ENCODE results near the gene CACUL1. TPM values are rescaled to one million over a fixed set of nuclear protein-coding genes. Genes with fewer than 3 reads are reported as not detected.

CACUL1 gene
- total RNA-seq, 2 experiments from 2014 or later = 20.1 to 24.4 TPM

GRCh38 chr10:118767297-118768040, 12.7 kb upstream of the CACUL1 start:
- DNase-seq (no peak), ATAC-seq (no peak)
- H3K36me3 Mint-ChIP-seq (ENCODE audit: low read depth) = no peaks in the 10 kb centered on the region
- no peak overlapping the region for H3K27ac Mint-ChIP-seq
- H3K27me3 Mint-ChIP-seq = no peaks in the 10 kb centered on the region
- H3K4me3 Mint-ChIP-seq = no peak overlapping the region
- H3K9me3 Mint-ChIP-seq (ENCODE audit: low read depth) = no peaks in the 10 kb centered on the region
- POLR2A ChIA-PET = no interaction called here
- CTCF ChIA-PET = interaction anchor here (0.9 kb wide), 1 partner anchor 134 kb away, joined by 3 read pairs; no protein-coding TSS in a partner anchor
- H3K4me1 Mint-ChIP-seq = no peaks in the 10 kb centered on the region
- intact Hi-C loops (cut with DNase I, micrococcal nuclease) = no loop called here

GRCh38 chr10:118764195-118764594, 9.4 kb upstream of the CACUL1 start:
- ChIA-PET CTCF (interaction anchor here (0.6 kb wide), 1 partner anchor 294 kb away, joined by 4 read pairs; no protein-coding TSS in a partner anchor), POLR2A (no interaction called here)
- H3K4me1 Mint-ChIP-seq = no peaks in the 10 kb centered on the region
- intact Hi-C loops (cut with DNase I, micrococcal nuclease) = no loop called here
- H3K9me3 Mint-ChIP-seq (ENCODE audit: low read depth) = no peaks in the 10 kb centered on the region
- no peaks in the 10 kb centered on the region for H3K36me3 Mint-ChIP-seq (ENCODE audit: low read depth)
- H3K4me3 Mint-ChIP-seq = no peak overlapping the region
- no peaks in the 10 kb centered on the region for H3K27me3 Mint-ChIP-seq
- H3K27ac Mint-ChIP-seq = no peak overlapping the region
- ATAC-seq (no peak), DNase-seq (no peak)

- no peak for ATAC-seq
- no peak for DNase-seq
- POLR2A ChIA-PET = no interaction called here
- no peak overlapping the region for H3K4me3 Mint-ChIP-seq
- no peaks in the 10 kb centered on the region for H3K4me1 Mint-ChIP-seq
- no peaks in the 10 kb centered on the region for H3K27me3 Mint-ChIP-seq
- intact Hi-C loops (cut with DNase I, micrococcal nuclease) = no loop called here
- H3K9me3 Mint-ChIP-seq (ENCODE audit: low read depth) = no peaks in the 10 kb centered on the region
- CTCF ChIA-PET = no interaction called here
- H3K36me3 Mint-ChIP-seq (ENCODE audit: low read depth) = no peaks in the 10 kb centered on the region
- H3K27ac Mint-ChIP-seq = no peak overlapping the region
Observed at GRCh38 chr10:118763202-118763988, 8.6 kb upstream of the CACUL1 start.

- H3K9me3 Mint-ChIP-seq (ENCODE audit: low read depth) = no peaks in the 10 kb centered on the region
- H3K27me3 Mint-ChIP-seq = no peaks in the 10 kb centered on the region
- intact Hi-C loops (cut with DNase I, micrococcal nuclease) = no loop called here
- no peak overlapping the region for H3K27ac Mint-ChIP-seq
- ChIA-PET POLR2A (interaction anchor here (0.7 kb wide), 1 partner anchor 193 kb away, joined by 3 read pairs; no protein-coding TSS in a partner anchor), CTCF (no interaction called here)
- H3K4me1 Mint-ChIP-seq = peaks cover 9% of the 10 kb centered on the region
- no peak overlapping the region for H3K4me3 Mint-ChIP-seq
- ATAC-seq (no peak), DNase-seq (no peak)
- no peaks in the 10 kb centered on the region for H3K36me3 Mint-ChIP-seq (ENCODE audit: low read depth)
Observed at GRCh38 chr10:118760265-118760664, 5.5 kb upstream of the CACUL1 start.

GRCh38 chr10:118758449-118758848, 3.7 kb upstream of the CACUL1 start:
- POLR2A ChIA-PET = no interaction called here
- peaks cover 3% of the 10 kb centered on the region for H3K36me3 Mint-ChIP-seq (ENCODE audit: low read depth)
- intact Hi-C loops (cut with DNase I, micrococcal nuclease) = loop anchor here (5.0 to 10.0 kb wide), 3 partner anchors 416 to 894 kb away; partner anchors contain the start of genes BAG3 (in 1 of the 2) and FAM204A (in 1 of the 2)

GRCh38 chr10:118754229-118754555, 578 bp downstream of the CACUL1 start:
- H3K27me3 Mint-ChIP-seq = no peaks in the 10 kb centered on the region
- H3K4me1 Mint-ChIP-seq = peaks cover 36% of the 10 kb centered on the region
- H3K4me3 Mint-ChIP-seq = peak overlapping the region; percentile 91
- peak overlapping the region; percentile 83 for H3K27ac Mint-ChIP-seq
- no peaks in the 10 kb centered on the region for H3K9me3 Mint-ChIP-seq (ENCODE audit: low read depth)
- POLR2A ChIA-PET = interaction anchor here (1.1 to 1.6 kb wide), 3 partner anchors 9 to 21 kb away, joined by 3 to 7 read pairs (median 4); no protein-coding TSS in a partner anchor
- CTCF ChIA-PET = interaction anchor here (0.9 to 3.6 kb wide), 6 partner anchors 14 to 55 kb away, joined by 3 to 14 read pairs (median 4); no protein-coding TSS in a partner anchor
- H3K36me3 Mint-ChIP-seq (ENCODE audit: low read depth) = peaks cover 8% of the 10 kb centered on the region
- DNase-seq (peak; percentile 67), ATAC-seq (peak; percentile 3)
- intact Hi-C loops (cut with DNase I, micrococcal nuclease) = loop anchor here (1.0 to 10.0 kb wide), 8 partner anchors 21 to 1138 kb away; partner anchors contain the start of genes MCMBP (in 1 of the 2), RAB11FIP2 (in 1 of the 2) and SEC23IP (in 1 of the 2)

More at GRCh38 chr10:118758449-118758848, 3.7 kb upstream of the CACUL1 start:
- Mint-ChIP-seq H3K27me3 (no peaks in the 10 kb centered on the region), H3K4me3 (no peak overlapping the region), H3K27ac (no peak overlapping the region), H3K4me1 (peaks cover 12% of the 10 kb centered on the region), H3K9me3 (ENCODE audit: low read depth) (no peaks in the 10 kb centered on the region)
- DNase-seq (no peak), ATAC-seq (no peak)
- CTCF ChIA-PET = interaction anchor here (0.9 kb wide), 1 partner anchor 69 kb away, joined by 3 read pairs; no protein-coding TSS in a partner anchor

GRCh38 chr10:118753331-118754228, 1.2 kb downstream of the CACUL1 start:
- ChIA-PET POLR2A (interaction anchor here (1.5 to 1.6 kb wide), 2 partner anchors 8 to 15 kb away, joined by 4 to 7 read pairs; no protein-coding TSS in a partner anchor), CTCF (interaction anchor here (1.2 to 3.6 kb wide), 6 partner anchors 13 to 97 kb away, joined by 3 to 14 read pairs (median 4); no protein-coding TSS in a partner anchor)
- Mint-ChIP-seq H3K27me3 (no peaks in the 10 kb centered on the region), H3K36me3 (ENCODE audit: low read depth) (peaks cover 11% of the 10 kb centered on the region), H3K27ac (peak overlapping the region; percentile 83), H3K4me1 (peaks cover 39% of the 10 kb centered on the region), H3K4me3 (peak overlapping the region; percentile 91), H3K9me3 (ENCODE audit: low read depth) (no peaks in the 10 kb centered on the region)
- intact Hi-C loops (cut with DNase I, micrococcal nuclease) = loop anchor here (1.0 to 10.0 kb wide), 8 partner anchors 20 to 1139 kb away; partner anchors contain the start of genes MCMBP (in 1 of the 2), RAB11FIP2 (in 1 of the 2) and SEC23IP (in 1 of the 2)
- no peak for ATAC-seq
- DNase-seq = no peak

- peak overlapping the region; percentile 91 for H3K4me3 Mint-ChIP-seq
Observed at GRCh38 chr10:118752409-118752808, 2.4 kb downstream of the CACUL1 start.

GRCh38 chr10:118751265-118751664, 3.5 kb downstream of the CACUL1 start:
- DNase-seq = no peak
- Mint-ChIP-seq H3K36me3 (ENCODE audit: low read depth) (peaks cover 24% of the 10 kb centered on the region), H3K4me1 (peaks cover 52% of the 10 kb centered on the region), H3K4me3 (no peak overlapping the region), H3K27ac (no peak overlapping the region), H3K9me3 (ENCODE audit: low read depth) (no peaks in the 10 kb centered on the region), H3K27me3 (no peaks in the 10 kb centered on the region)
- intact Hi-C loops (cut with DNase I, micrococcal nuclease) = loop anchor here (5.0 to 10.0 kb wide), 3 partner anchors 554 to 1141 kb away; partner anchors contain the start of gene SEC23IP (in 1 of the 2)
- ChIA-PET CTCF (interaction anchor here (0.6 to 1.7 kb wide), 4 partner anchors 16 to 76 kb away, joined by 3 to 11 read pairs (median 3); no protein-coding TSS in a partner anchor), POLR2A (no interaction called here)
- no peak for ATAC-seq

More at GRCh38 chr10:118752409-118752808, 2.4 kb downstream of the CACUL1 start:
- ChIA-PET CTCF (interaction anchor here (3.6 kb wide), 1 partner anchor 32 kb away, joined by 14 read pairs; no protein-coding TSS in a partner anchor), POLR2A (no interaction called here)
- ATAC-seq (no peak), DNase-seq (no peak)
- Mint-ChIP-seq H3K27me3 (no peaks in the 10 kb centered on the region), H3K9me3 (ENCODE audit: low read depth) (no peaks in the 10 kb centered on the region), H3K27ac (no peak overlapping the region), H3K4me1 (peaks cover 45% of the 10 kb centered on the region), H3K36me3 (ENCODE audit: low read depth) (peaks cover 21% of the 10 kb centered on the region)
- intact Hi-C loops (cut with DNase I, micrococcal nuclease) = loop anchor here (5.0 to 10.0 kb wide), 3 partner anchors 552 to 1140 kb away; partner anchors contain the start of gene SEC23IP (in 1 of the 2)

GRCh38 chr10:118748041-118748440, 6.7 kb downstream of the CACUL1 start:
- Mint-ChIP-seq H3K36me3 (ENCODE audit: low read depth) (peaks cover 27% of the 10 kb centered on the region), H3K4me1 (peaks cover 44% of the 10 kb centered on the region), H3K4me3 (no peak overlapping the region), H3K27me3 (no peaks in the 10 kb centered on the region), H3K27ac (no peak overlapping the region), H3K9me3 (ENCODE audit: low read depth) (no peaks in the 10 kb centered on the region)
- DNase-seq (no peak), ATAC-seq (peak; percentile 16)
- ChIA-PET POLR2A (no interaction called here), CTCF (no interaction called here)
- intact Hi-C loops (cut with DNase I, micrococcal nuclease) = no loop called here
